Smooth muscle cell (in vitro differentiated cells): Measurements from ENCODE around the gene GNG13. TPM values are rescaled to one million over a fixed set of nuclear protein-coding genes. Genes with fewer than 3 reads are reported as not detected.

ENCODE experiments used
- DNase-seq: peaks from one replicate; lab custom pipeline; 2025; ENCODE audit not compliant: unreplicated experiment; lab: John Stamatoyannopoulos, UW
- H2AFZ ChIP-seq: fragments of 200-600 bp; sonication (generic); 2 replicates; pipeline ENCODE4 v1.6.0; 2016; ENCODE audit warnings: antibody characterized with exemption, low read depth, mild to moderate bottlenecking
- H3F3A ChIP-seq: fragments of 200-600 bp; sonication (generic); 2 replicates; pipeline ENCODE4 v1.6.0; 2017; ENCODE audit warnings: antibody characterized with exemption, low read depth
- H3K27ac ChIP-seq: fragments of 200-600 bp; sonication (generic); 2 replicates; pipeline ENCODE4 v1.5.1; 2016; ENCODE audit warnings: low read depth, mild to moderate bottlenecking
- H3K27me3 ChIP-seq: fragments of 200-600 bp; sonication (generic); 2 replicates; pipeline ENCODE4 v1.6.1; 2016; ENCODE audit warnings: low read depth, mild to moderate bottlenecking
- H3K36me3 ChIP-seq: fragments of 200-600 bp; sonication (generic); 2 replicates; pipeline ENCODE4 v1.5.1; 2016; ENCODE audit warnings: low read depth
- H3K4me1 ChIP-seq: fragments of 200-600 bp; sonication (generic); 2 replicates; pipeline ENCODE4 v1.5.1; 2016; ENCODE audit warnings: low read depth
- H3K4me2 ChIP-seq: fragments of 200-600 bp; sonication (generic); 2 replicates; pipeline ENCODE4 v1.6.0; 2016; ENCODE audit warnings: mild to moderate bottlenecking
- H3K4me3 ChIP-seq: fragments of 200-600 bp; sonication (generic); 2 replicates; pipeline ENCODE4 v1.5.1; 2016; ENCODE audit warnings: mild to moderate bottlenecking
- H3K79me2 ChIP-seq: fragments of 200-600 bp; sonication (generic); 2 replicates; pipeline ENCODE4 v1.6.0; 2016; ENCODE audit warnings: low read depth, mild to moderate bottlenecking
- H3K9ac ChIP-seq: fragments of 200-600 bp; sonication (generic); 2 replicates; pipeline ENCODE4 v1.6.0; 2016; ENCODE audit warnings: low read depth
- H3K9me3 ChIP-seq: fragments of 200-600 bp; sonication (generic); replicated peaks from 2 replicates; pipeline ENCODE4 v1.5.1; 2016; ENCODE audit warnings: low read depth
- H4K20me1 ChIP-seq: fragments of 200-600 bp; sonication (generic); 2 replicates; pipeline ENCODE4 v1.6.0; 2016; ENCODE audit warnings: low read depth
- WGBS: methylation state at CpG from one replicate; pipeline ENCODE4 v1.1.7; 2016; ENCODE audit warnings: low lambda C conversion rate; 5-methylcytosine and 5-hydroxymethylcytosine counted together
- polyA plus RNA-seq: library from polyadenylated mRNA; unstranded; fragments of >200 nt; fragmentation: Nextera tagmentation; extraction: Ambion mirVana; gene quantifications from 2 replicates; pipeline ENCODE4 v1.2.1, GENCODE V29; 2016
- total RNA-seq: library from RNA; depleted of rRNA; stranded (reverse); fragments of >200 nt; gene quantifications from 2 replicates; pipeline ENCODE4 v1.2.3, GENCODE V29; 2014
- TF ChIP-seq, protein P1 (sequence below): fragments of 200-600 bp; sonication (generic); IDR thresholded peaks from 2 replicates; pipeline ENCODE4 v1.5.1; 2017; ENCODE audit warnings: borderline replicate concordance, mild to moderate bottlenecking, antibody characterized with exemption; ENCODE audit not compliant: insufficient read depth, poor library complexity, severe bottlenecking

Gene GNG13
- total and polyA plus RNA-seq, 2 experiments from 2014 or later = not detected

GRCh38 chr16:781346-782010, 19.1 kb downstream of the GNG13 start:
- Histone ChIP-seq H3K79me2 (no peaks in the 10 kb centered on the region), H4K20me1 (no peaks in the 10 kb centered on the region), H3K9ac (no peak overlapping the region), H3K27me3 (no peaks in the 10 kb centered on the region), H3K27ac (no peak overlapping the region), H3K4me2 (no peak overlapping the region), H3K9me3 (no peaks in the 10 kb centered on the region), H3F3A (no peaks in the 10 kb centered on the region), H3K36me3 (no peaks in the 10 kb centered on the region), H2AFZ (no peak overlapping the region), H3K4me3 (no peak overlapping the region), H3K4me1 (no peaks in the 10 kb centered on the region)
- 81% methylated on average over 19 of the region's 19 CpGs for WGBS
- no peak for DNase-seq
- TF ChIP-seq, protein P1, sequence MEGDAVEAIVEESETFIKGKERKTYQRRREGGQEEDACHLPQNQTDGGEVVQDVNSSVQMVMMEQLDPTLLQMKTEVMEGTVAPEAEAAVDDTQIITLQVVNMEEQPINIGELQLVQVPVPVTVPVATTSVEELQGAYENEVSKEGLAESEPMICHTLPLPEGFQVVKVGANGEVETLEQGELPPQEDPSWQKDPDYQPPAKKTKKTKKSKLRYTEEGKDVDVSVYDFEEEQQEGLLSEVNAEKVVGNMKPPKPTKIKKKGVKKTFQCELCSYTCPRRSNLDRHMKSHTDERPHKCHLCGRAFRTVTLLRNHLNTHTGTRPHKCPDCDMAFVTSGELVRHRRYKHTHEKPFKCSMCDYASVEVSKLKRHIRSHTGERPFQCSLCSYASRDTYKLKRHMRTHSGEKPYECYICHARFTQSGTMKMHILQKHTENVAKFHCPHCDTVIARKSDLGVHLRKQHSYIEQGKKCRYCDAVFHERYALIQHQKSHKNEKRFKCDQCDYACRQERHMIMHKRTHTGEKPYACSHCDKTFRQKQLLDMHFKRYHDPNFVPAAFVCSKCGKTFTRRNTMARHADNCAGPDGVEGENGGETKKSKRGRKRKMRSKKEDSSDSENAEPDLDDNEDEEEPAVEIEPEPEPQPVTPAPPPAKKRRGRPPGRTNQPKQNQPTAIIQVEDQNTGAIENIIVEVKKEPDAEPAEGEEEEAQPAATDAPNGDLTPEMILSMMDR = no peak

DNA sequence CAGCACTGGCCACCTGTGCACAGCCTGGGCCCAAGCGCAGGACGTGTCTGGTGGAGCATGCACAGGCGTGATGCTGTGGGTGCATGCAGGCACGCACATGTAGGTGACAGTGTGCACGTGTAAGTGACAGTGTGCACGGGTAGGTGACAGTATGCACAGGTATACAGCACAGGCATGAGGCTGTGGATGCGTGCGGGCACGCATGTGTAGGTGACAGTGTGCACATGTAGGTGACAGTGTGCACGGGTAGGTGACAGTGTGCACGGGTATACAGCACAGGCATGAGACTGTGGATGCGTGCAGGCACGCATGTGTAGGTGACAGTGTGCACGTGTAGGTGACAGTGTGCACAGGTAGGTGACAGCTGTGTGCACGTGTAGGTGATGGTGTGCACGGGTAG, 20.2 kb downstream of the GNG13 start:
- Histone ChIP-seq H3K9ac (no peak overlapping the region), H3K36me3 (no peaks in the 10 kb centered on the region), H3F3A (no peaks in the 10 kb centered on the region), H4K20me1 (no peaks in the 10 kb centered on the region), H2AFZ (no peak overlapping the region), H3K27ac (no peak overlapping the region), H3K9me3 (no peaks in the 10 kb centered on the region), H3K79me2 (no peaks in the 10 kb centered on the region), H3K27me3 (no peaks in the 10 kb centered on the region), H3K4me1 (no peaks in the 10 kb centered on the region), H3K4me3 (no peak overlapping the region), H3K4me2 (no peak overlapping the region)
- WGBS = 89% methylated on average over 16 of the region's 16 CpGs
- TF ChIP-seq, protein P1 = no peak
- no peak for DNase-seq

DNA sequence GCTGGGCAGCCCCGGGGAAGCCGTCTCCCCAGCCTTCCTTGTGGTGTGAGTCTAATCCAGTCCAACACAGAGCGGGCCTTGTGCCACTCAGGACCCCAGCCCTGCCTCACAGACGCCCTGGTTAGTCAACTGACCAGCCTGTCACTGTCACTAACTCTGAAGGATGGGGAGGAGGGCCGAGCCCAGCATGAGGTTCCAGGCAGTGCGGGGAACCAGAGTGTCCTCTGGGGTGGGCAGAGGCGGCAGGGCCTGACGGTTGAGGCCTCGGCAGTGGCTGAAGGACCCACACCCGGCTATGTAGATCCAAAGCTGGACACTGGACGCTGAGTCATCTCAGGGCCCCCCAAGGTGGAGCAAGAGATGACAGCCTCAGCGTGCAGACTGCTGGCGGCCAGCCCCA, 21.0 kb downstream of the GNG13 start:
- Histone ChIP-seq H3K36me3 (no peaks in the 10 kb centered on the region), H3K79me2 (no peaks in the 10 kb centered on the region), H3K4me2 (no peak overlapping the region), H4K20me1 (no peaks in the 10 kb centered on the region), H3K27me3 (no peaks in the 10 kb centered on the region), H3K9me3 (no peaks in the 10 kb centered on the region), H2AFZ (no peak overlapping the region), H3K27ac (no peak overlapping the region), H3K9ac (no peak overlapping the region), H3K4me1 (no peaks in the 10 kb centered on the region), H3K4me3 (no peak overlapping the region), H3F3A (no peaks in the 10 kb centered on the region)
- 84% methylated on average over 11 of the region's 13 CpGs for WGBS
- TF ChIP-seq, protein P1 = no peak
- no peak for DNase-seq

DNA sequence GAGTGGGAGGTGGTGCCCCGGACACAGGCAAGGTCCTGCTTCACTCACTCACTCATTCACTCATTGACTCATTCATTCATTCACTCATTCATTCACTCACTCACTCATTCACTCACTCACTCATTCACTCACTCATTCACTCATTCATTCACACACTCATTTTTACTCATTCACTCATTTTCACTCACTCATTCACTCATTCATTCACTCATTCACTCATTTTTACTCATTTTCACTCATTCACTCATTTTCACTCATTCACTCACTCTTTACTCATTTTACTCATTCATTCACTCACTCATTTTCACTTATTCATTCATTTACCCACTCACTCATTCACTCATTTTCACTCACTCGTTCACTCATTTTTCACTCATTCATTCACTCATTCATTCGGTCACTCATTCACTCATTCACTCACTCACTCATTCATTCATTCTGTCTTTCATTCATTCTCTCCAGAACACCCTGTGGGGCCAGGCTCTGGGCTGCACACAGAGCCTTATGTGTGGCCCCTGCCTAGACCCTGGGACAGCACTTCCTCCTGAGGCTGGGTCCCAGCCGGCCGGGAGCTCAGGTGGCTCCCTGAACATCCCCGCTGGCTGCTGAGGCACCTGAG, 21.5 kb downstream of the GNG13 start:
- H3K9me3 ChIP-seq = no peaks in the 10 kb centered on the region
- no peak overlapping the region for H3K4me2 ChIP-seq
- H2AFZ ChIP-seq = no peak overlapping the region
- no peak overlapping the region for H3K27ac ChIP-seq
- 92% methylated on average over 5 of the region's 6 CpGs for WGBS
- H3K4me3 ChIP-seq = no peak overlapping the region
- H4K20me1 ChIP-seq = no peaks in the 10 kb centered on the region
- H3K27me3 ChIP-seq = no peaks in the 10 kb centered on the region
- H3K36me3 ChIP-seq = no peaks in the 10 kb centered on the region
- no peaks in the 10 kb centered on the region for H3K4me1 ChIP-seq
- H3K79me2 ChIP-seq = no peaks in the 10 kb centered on the region
- DNase-seq = no peak
- TF ChIP-seq, protein P1 = no peak
- H3F3A ChIP-seq = no peaks in the 10 kb centered on the region
- no peak overlapping the region for H3K9ac ChIP-seq
